Esophagus muscularis mucosa (tissue), 4 donors: ENCODE data around the gene STK10. TPM values are rescaled to one million over a fixed set of nuclear protein-coding genes. Genes with fewer than 3 reads are reported as not detected.

ENCODE experiments used
- DNase-seq: peaks from one replicate; pipeline ENCODE4 v3.0.0-alpha.2; 2017; ENCODE audit errors: extremely low spot score
- H3K27ac ChIP-seq, 4 donors: fragments of 200-600 bp; sonication (generic); replicated peaks in 1 of 4; 1 replicate in 3 of 4; 2 replicates in 1 of 4; pipeline ENCODE4 v1.5.1; 2016 to 2019; ENCODE audit warnings: mild to moderate bottlenecking in 1 of 4
- H3K27me3 ChIP-seq, 4 donors: fragments of 200-600 bp; sonication (generic); one replicate each; pipeline versions ENCODE4 v1.5.1 to v1.6.0; 2016 to 2019
- H3K36me3 ChIP-seq, 4 donors: fragments of 200-600 bp; sonication (generic); one replicate each; pipeline ENCODE4 v1.5.1; 2016 to 2019
- H3K4me1 ChIP-seq, 4 donors: fragments of 200-600 bp; sonication (generic); one replicate each; pipeline ENCODE4 v1.5.1; 2016 to 2019
- H3K4me3 ChIP-seq, 4 donors: fragments of 200-600 bp; sonication (generic); 1 replicate in 2 of 4; 2 replicates in 2 of 4; pipeline ENCODE4 v1.5.1; 2016 to 2019; ENCODE audit warnings: mild to moderate bottlenecking in 4 of 4, moderate library complexity in 1 of 4
- H3K9me3 ChIP-seq, 4 donors: fragments of 200-600 bp; sonication (generic); 1 replicate in 3 of 4; 2 replicates in 1 of 4; pipeline ENCODE4 v1.5.1; 2016 to 2019
- EP300 ChIP-seq: sonication (generic); formaldehyde crosslinking; IDR thresholded peaks from one replicate; pipeline ENCODE4 v1.6.1; 2017; ENCODE audit warnings: antibody characterized with exemption
- POLR2A ChIP-seq: fragments of 450-650 bp; IDR thresholded peaks from one replicate; pipeline ENCODE4 v1.6.1; 2017; ENCODE audit warnings: antibody characterized with exemption, moderate library complexity, mild to moderate bottlenecking, low read depth
- POLR2AphosphoS5 ChIP-seq, 2 donors: sonication (generic); formaldehyde crosslinking; IDR thresholded peaks; one replicate each; pipeline ENCODE4 v1.6.1; 2017; ENCODE audit warnings: antibody characterized with exemption in 2 of 2
- WGBS: methylation state at CpG from one replicate; pipeline ENCODE4 v1.1.5; 2018; 5-methylcytosine and 5-hydroxymethylcytosine counted together
- intact Hi-C: fragments of 100-400 bp; cut with DNase I; formaldehyde crosslinking; loops from one replicate; pipeline ENCODE4 v1.15.1; 2023
- total RNA-seq, 4 donors: library from RNA; depleted of rRNA; stranded (reverse); fragments of >200 nt; gene quantifications; one replicate each; pipeline versions ENCODE4 v1.1.0 to v1.2.1, GENCODE V29; 2016
- TF ChIP-seq, protein P1 (sequence below), 3 experiments: fragments of 200-600 bp in 2 of 3; fragments of 450-650 bp in 1 of 3; sonication (generic) in 2 of 3; IDR thresholded peaks; one replicate each; pipeline ENCODE4 v1.5.1; 2017 to 2019; ENCODE audit warnings: antibody characterized with exemption in 3 of 3, mild to moderate bottlenecking in 2 of 3, moderate library complexity in 1 of 3

The STK10 gene
- total RNA-seq, 4 donors from 2014 or later: 18.8 to 21.8 (median 19.4) TPM

DNA sequence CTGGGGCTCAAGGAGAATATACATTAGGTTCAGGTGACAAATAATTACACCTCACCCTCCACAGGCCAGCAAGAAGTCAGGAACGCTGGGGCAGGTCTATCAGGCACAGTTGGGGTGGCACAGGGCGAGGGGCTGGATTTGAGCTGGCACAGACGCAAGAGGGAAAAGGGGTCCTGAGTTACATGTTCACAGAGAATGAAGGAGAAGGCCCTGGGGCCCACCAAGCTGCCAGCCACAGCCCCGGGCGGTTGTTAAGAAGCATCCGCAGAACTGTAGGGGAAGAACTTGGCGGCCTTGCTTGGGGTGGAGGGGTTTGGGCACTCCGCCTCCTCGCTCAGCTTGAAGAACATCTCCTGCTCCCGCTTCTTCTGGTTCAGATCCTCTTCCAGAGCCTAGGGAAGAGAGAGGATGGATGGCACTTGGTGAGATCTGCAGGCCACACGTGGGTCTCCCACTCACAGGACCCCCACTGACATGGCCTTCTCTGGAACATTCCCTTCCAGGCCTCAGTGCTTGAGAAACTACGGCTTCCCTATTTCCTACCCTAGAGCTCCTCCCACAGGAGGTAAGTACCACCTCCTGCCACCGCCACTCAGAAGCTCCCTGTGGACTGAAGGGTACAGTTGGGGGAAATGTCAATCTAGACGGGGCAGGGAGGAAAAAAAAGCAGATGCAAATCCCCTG, 143.3 kb downstream of the STK10 start:
- H3K36me3 ChIP-seq: peaks cover 12 to 40% (median 35%) of the 10 kb centered on the region in 4 donors
- H3K9me3 ChIP-seq: no peaks in the 10 kb centered on the region
- 87% methylated on average over 14 of the region's 14 CpGs for WGBS
- no peak overlapping the region for H3K4me3 ChIP-seq
- DNase-seq: no peak
- H3K27me3 ChIP-seq: no peaks in the 10 kb centered on the region
- no peak overlapping the region for H3K27ac ChIP-seq
- TF ChIP-seq, protein P1, sequence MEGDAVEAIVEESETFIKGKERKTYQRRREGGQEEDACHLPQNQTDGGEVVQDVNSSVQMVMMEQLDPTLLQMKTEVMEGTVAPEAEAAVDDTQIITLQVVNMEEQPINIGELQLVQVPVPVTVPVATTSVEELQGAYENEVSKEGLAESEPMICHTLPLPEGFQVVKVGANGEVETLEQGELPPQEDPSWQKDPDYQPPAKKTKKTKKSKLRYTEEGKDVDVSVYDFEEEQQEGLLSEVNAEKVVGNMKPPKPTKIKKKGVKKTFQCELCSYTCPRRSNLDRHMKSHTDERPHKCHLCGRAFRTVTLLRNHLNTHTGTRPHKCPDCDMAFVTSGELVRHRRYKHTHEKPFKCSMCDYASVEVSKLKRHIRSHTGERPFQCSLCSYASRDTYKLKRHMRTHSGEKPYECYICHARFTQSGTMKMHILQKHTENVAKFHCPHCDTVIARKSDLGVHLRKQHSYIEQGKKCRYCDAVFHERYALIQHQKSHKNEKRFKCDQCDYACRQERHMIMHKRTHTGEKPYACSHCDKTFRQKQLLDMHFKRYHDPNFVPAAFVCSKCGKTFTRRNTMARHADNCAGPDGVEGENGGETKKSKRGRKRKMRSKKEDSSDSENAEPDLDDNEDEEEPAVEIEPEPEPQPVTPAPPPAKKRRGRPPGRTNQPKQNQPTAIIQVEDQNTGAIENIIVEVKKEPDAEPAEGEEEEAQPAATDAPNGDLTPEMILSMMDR (IDR thresholded peaks at IDR 0.05): no peak
- TF ChIP-seq POLR2A (no peak), EP300 (no peak)
- intact Hi-C loops: loop anchor here (5.0 kb wide), 1 partner anchor 627 kb away; the partner anchor contains the start of gene FGF18
- peaks cover 0 to 8% (median 3%) of the 10 kb centered on the region in 4 donors for H3K4me1 ChIP-seq

- H3K36me3 ChIP-seq: peaks cover 12 to 31% (median 27%) of the 10 kb centered on the region in 4 donors
- 87% methylated on average over 9 of the region's 13 CpGs for WGBS
- no peak overlapping the region for H3K27ac ChIP-seq
- H3K4me1 ChIP-seq: peaks cover 0 to 8% (median 3%) of the 10 kb centered on the region in 4 donors
- no peak for DNase-seq
- intact Hi-C loops: loop anchor here (5.0 kb wide), 1 partner anchor 627 kb away; the partner anchor contains the start of gene FGF18
- no peak overlapping the region for H3K4me3 ChIP-seq
- no peaks in the 10 kb centered on the region for H3K9me3 ChIP-seq
- TF ChIP-seq, protein P1 (IDR thresholded peaks at IDR 0.05): no peak
- TF ChIP-seq POLR2AphosphoS5 (IDR thresholded peaks at IDR 0.05) (no peak), POLR2A (no peak), EP300 (no peak)
- H3K27me3 ChIP-seq: no peaks in the 10 kb centered on the region
Observed at GRCh38 chr5:172043865-172044264, 144.2 kb downstream of the STK10 start.

GRCh38 chr5:172042183-172042582, 145.8 kb downstream of the STK10 start:
- Histone ChIP-seq H3K36me3 (peaks cover 12 to 26% (median 20%) of the 10 kb centered on the region in 4 donors), H3K4me3 (no peak overlapping the region), H3K9me3 (no peaks in the 10 kb centered on the region), H3K27me3 (no peaks in the 10 kb centered on the region), H3K27ac (no peak overlapping the region), H3K4me1 (peaks cover 0 to 8% (median 3%) of the 10 kb centered on the region in 4 donors)
- TF ChIP-seq POLR2AphosphoS5 (IDR thresholded peaks at IDR 0.05) (no peak), POLR2A (no peak)
- TF ChIP-seq, protein P1 (IDR thresholded peaks at IDR 0.05): no peak
- 87% methylated on average over 13 of the region's 13 CpGs for WGBS
- intact Hi-C loops: loop anchor here (5.0 kb wide), 1 partner anchor 625 kb away; the partner anchor contains the start of gene FGF18
- DNase-seq: no peak

GRCh38 chr5:172038167-172038566, 149.9 kb downstream of the STK10 start:
- H3K4me3 ChIP-seq: no peak overlapping the region
- intact Hi-C loops: loop anchor here (10.0 kb wide), 1 partner anchor 413 kb away; no protein-coding TSS in a partner anchor
- TF ChIP-seq, protein P1 (IDR thresholded peaks at IDR 0.05): no peak
- TF ChIP-seq POLR2A (no peak), POLR2AphosphoS5 (IDR thresholded peaks at IDR 0.05) (no peak), EP300 (no peak)
- H3K9me3 ChIP-seq: no peaks in the 10 kb centered on the region
- no peak overlapping the region for H3K27ac ChIP-seq
- no peak for DNase-seq
- peaks cover 0 to 8% (median 3%) of the 10 kb centered on the region in 4 donors for H3K4me1 ChIP-seq
- 90% methylated on average over 3 of the region's 3 CpGs for WGBS
- peaks cover 0 to 4% (median under 1%) of the 10 kb centered on the region in 4 donors for H3K36me3 ChIP-seq
- H3K27me3 ChIP-seq: no peaks in the 10 kb centered on the region
